DMS 273 (cell line): Measurements from ENCODE around the gene HYDIN.

Experiments
- DNase-seq: peaks from one replicate; lab custom pipeline; 2025; ENCODE audit not compliant: unreplicated experiment; lab: John Stamatoyannopoulos, UW

The HYDIN gene

DNA sequence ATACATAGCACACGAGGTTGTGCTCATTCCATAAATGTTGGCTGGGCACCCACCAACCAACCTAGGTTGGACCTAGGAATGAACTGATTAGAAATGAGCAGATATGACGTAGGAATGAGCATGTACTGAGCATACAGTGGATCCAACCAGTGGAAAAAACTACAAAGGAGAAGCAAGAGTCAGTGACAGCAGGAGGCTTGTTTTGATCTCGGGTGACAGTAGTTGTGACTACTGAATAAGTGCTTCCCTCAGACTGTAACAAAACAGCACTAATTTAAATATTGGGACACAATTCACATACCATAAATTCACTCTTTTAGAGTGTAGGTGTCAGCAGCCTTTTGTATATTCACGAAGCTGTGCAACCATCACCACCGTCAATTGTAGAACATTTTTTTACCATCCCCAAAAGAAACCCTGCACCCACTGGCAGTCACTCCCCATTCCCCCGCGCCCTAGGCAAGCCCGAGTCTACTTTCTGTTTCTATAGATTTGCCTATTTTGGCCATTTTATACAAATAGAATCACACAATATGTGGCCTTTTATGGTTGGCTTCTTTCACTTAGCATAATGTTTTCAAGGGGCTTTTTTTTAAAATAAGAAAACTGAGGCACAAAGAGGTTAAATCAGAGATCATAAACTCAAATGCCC is 436.5 kb downstream of the HYDIN start:
- no peak for DNase-seq

DNA sequence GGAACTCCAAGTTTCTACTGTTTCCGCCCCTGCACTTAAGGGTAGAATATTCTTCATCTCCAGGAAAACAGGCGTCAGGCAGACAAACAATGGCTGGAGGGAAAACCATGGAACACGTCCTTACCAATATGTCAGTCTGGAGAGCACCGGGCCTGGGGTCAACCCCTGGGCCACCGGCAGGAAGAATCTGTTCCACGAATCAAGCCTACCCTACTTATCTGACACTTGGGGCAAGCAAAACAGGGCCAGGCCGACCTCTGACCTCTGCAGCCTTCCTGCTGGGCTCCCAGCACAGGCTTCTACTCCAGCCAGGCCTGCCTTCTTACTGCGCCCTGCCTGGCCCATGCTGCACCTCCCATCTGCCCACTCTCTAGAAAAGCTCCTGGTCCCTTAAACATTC is 439.7 kb downstream of the HYDIN start:
- no peak for DNase-seq

DNA sequence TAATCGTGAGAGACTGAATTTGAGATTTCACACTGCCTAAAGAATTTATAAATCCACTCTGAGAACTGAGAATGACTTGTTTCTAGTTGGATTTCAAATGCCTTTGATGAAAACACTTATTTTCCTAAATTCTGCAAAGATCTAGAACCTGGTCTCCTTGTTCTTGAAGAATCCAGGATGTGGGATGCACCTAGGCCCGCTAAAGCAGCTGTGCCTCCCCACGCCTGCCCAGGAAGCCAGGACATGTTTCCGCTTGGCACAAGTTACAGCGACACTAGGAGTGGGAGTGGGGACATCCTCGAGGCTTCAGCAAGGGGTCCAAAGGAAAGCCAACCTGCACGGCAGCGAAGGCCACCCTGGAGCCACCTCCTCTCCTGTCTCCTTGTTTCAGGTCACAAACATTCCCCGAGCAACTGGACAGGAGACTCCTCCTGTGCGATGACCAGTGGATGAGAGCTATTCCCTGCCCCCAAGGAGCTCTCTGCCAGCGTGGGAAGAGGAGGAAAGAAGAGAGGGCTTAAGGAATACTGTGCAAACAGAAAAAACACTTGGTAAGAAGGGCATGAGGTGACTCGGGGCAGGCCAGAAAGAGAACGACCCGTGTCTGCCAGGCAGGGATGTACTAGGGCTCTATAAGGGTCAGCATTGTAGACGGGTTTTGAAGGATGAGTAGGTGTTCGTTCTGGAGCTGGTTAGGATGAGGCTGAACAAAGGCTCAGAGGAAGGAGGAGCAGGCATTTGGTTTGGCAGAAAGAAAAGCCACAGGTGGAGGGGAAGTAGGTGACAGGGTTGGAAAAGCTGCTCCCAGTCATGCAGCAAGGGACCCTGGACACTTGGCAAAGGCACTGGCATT is 440.7 kb downstream of the HYDIN start:
- DNase-seq, result no peak

DNA sequence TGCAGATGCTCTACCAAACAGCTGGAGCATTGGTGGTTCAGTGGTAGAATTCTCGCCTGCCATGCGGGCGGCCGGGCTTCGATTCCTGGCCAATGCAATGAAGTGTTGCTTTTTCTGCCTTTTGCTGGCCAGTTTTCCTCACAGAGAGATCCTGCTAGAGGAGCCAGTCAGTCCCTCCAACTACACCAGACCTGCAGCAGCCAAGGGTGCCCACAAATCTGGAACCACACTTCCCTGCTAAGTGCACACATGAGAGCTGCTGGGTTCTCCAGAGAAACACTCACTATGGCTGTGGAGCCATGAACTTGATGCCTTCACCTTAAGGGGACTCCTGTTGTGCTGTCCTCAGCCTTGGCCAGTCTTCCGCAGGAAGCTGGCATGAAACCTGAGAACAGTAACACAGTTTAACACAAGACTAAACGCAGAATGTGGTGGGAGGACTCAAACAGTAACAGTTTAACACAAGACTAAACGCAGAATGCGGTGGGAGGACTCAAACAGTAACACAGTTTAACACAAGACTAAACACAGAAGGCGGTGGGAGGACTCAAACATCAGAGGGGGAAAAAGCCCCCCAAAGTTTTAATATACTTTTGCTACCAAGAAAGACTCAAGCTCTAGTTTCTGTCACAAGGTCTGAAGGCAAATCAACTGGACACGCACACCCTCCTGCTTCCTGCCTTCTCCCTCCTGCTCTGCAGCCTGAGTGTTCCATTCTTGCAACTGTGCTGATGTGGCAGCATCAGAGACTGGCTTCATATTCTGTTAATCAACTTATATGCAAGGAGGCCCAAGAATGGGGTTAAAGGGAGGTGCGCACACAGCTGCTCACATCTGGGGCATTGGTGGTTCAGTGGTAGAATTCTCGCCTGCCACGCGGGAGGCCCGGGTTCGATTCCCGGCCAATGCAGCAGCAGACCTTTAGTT is 441.6 kb downstream of the HYDIN start:
- no peak for DNase-seq

DNA sequence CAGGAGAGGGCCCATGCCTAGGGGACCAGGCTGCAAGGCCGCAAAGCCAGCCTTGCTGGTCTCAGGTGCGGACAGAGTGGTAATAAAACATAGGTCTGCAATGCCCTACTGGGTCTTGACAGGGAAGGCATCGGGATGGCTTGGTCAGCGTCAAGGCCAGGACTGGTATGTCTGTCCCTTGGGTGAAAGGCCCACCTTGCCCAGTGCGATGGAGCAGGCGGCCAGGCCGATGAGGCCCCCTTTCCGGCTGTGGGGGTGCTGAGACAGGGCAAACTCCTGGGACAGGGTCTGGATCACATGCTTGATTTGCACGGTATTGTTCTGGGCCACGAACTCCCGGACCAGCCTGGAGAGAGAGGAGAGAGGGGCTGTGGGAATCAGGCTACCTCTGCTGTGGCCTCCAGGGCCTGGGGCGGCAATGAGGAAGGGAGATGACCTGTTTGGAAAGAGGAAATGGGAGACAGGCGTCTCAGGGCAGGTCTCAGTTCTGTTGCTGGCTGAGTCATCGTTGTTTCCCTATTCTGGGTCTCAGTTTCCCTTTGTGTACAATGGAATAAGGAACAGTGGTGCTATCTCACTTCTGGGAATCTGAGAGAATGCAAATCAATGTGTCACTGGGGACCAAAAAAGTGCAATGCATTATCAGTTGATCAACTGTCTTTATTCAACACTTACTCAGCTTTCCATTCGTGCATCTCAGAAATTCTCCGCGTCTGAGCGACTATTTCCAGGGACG is 444.3 kb downstream of the HYDIN start:
- no peak for DNase-seq

DNA sequence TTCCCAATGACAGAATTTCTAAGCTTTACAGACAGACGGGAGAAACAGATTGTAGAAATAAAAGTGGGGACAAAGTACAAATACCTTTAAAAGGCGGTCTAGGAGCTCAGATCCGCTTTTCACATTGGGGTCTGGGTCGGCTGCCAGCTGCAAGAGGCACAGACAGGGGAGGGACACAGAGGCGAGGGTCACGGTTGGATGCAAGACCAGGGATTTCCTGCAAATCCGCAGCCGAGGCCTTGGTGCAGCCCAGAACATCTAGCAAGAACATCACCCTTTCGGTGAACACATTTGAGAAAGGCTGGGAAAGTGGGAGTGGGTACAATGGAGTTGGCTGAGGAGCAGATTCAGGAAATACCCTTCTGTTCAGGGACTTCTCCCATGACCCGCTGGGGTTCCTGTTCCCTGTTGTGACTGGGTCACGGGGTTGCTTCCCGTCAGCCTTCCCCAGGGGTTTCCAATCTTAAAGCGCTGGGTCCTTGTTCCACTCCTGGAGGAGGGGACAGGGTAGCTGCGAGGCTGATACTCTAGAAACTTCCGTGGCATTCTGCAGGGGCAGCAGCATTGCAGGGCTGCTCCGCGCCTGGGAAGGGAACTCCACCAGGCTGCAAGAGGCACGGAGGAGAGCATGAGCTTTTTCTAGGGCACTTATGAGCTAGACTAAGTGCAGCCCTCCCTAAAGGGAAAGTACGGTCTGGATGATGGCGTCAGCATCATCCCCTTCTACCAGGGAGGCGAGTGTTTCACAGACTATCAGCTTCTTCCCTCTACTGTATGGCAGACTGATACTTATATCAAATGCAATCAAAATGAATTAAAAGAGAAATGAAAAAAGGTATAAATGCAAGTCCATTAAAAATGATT is 445.6 kb downstream of the HYDIN start:
- DNase-seq, result no peak

DNA sequence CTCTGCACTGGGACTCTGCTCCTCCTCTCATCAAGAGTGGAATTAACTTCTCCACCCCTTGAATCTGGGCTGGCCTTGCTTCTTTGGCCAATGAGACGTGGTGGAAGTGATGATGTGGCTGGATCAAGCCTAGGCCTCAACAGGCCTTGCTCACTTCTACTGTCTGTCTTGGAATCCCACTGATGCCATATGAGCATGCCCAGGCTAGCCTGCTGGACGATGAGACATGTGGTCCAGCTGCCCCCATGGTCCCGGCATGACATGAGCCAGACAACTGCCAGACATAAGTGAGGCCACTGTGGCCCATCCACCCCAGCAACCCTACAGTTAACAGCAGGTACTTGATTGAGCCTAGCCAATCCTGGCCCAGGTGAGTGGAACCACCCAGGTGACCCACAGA is 448.3 kb downstream of the HYDIN start:
- DNase-seq, result no peak

DNA sequence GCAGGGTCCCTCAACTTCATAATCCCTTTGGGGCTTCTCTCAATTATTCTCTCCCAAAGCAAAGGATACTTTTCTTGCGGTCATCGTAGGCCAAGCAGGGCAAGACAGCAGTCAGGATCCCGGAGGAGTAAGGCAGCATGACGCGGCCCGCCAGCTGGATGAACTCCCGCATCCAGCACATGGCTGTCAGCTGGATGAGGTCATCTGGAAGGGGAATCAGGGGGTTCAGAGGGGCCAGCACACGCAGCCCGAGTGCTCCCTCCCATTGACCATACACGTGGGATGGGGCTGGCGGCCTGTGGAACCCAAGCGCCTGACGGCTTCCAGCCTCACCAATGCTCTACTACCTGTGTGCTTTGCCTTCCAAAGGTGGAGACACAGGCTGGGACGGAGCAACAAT is 448.7 kb downstream of the HYDIN start:
- no peak for DNase-seq

DNA sequence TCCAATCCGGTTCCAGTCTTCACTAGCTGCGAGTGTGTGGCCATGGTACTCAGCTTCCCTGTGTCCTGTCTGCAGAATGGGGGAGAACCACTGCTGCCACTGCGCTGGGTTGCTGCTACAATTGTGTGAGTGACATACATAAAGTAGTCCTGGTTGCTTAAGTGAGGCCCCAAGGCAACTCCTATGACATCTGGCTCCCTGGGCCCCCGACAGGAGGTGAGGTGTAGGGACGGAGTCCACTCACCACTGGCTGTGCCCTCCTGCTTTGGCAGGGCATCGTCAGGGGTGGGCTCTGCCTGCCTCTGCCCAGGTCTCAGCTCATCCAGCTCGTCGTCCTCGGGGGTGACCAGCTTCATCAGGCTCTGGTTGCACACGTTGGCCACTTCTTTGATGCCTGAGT is 450.0 kb downstream of the HYDIN start:
- no peak for DNase-seq

DNA sequence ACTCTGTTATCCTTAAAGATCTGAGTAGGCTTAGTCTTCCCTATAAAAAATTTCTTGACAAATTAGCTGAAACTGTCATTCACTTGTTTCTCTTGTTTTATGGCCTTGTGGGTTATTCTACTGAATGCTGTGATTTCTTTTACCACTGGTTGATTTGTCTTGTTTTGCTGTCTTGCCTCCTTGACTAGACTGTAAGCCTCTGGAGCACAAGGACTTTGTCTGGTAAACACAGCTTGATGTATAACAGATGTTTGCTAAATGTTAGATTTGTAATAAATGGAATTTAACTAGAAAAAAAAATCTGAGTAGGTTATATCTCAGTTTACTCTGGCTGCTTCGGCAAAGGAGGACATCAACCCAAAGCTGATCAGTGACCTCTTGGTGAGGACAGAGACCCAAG is 451.2 kb downstream of the HYDIN start:
- DNase-seq, result no peak

DNA sequence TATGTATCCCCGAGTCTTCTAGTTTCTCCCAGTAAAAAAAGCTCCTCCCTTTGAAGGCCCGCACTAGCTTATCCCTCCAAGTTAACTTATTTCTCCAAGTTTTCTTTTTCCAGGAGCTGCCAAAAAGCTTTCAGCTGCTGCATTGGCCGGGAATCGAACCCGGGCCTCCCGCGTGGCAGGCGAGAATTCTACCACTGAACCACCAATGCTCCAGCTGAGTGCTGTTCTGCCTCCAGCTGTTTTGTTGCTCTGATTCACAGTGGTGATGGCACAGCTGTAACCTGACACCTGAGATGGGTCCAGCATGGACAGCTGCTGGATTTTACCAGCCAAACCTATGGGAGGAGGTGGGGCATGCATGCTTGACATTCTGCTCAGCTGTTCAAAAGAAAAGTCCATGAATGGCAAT is 451.6 kb downstream of the HYDIN start:
- peak; percentile 93 for DNase-seq

DNA sequence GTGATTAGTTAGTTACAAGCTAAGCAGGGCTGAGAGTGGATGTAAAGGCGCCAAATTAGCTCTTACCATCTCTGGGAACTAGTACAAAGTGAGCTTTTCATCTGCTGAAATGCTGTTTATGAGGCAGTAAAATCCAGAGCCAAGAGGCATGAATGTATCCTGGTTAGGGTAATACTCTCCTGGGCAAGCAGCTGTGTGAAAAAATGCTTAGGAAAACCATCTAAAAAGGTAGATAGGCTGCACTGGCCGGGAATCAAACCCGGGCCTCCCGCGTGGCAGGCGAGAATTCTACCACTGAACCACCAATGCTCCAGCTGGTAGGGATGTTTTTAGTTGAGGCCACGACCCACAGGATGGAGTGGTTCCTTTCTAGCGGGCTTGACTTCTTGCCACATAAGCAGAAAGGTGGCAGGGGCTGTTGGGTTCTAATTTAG is 452.5 kb downstream of the HYDIN start:
- peak; percentile 50 for DNase-seq

DNA sequence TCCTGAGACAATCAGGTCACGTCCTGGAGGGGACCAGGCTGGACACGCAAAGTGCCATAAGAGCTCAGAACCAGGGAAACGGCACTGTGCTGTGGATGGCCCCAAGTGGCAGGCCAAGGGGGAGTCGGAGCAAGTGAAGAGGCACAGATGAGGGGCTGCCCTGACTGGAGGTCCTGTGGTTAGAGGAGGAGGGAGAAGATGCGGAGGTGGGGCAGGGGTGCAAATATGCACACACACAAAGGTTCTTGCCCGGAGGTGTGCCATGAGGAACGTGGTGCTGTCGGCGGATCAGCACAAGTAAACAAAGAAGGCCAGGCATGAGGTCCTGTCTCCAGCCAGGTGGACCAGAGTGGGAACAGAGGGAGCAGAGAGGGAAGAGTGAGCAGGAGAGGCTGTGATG is 453.0 kb downstream of the HYDIN start:
- DNase-seq, result no peak

DNA sequence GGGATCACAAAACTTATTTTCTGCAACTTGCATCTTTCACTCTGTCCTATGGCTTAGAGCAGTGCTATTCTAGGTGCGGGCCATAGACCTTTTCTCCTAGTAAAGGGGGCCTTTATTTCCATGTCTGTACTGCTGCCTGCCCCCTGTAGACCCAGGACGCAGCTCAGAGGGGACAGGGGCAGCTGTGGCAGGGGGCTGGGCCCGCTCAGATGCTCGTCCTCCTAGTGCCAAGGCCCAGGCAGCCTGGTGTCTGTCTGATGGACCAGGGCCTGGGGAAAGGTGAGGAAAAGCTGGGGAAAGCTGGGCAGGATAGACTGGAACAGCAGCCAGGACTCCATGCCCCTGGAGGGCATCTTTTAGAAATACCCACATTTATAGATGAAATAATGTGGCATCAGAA is 455.1 kb downstream of the HYDIN start:
- DNase-seq, result no peak

DNA sequence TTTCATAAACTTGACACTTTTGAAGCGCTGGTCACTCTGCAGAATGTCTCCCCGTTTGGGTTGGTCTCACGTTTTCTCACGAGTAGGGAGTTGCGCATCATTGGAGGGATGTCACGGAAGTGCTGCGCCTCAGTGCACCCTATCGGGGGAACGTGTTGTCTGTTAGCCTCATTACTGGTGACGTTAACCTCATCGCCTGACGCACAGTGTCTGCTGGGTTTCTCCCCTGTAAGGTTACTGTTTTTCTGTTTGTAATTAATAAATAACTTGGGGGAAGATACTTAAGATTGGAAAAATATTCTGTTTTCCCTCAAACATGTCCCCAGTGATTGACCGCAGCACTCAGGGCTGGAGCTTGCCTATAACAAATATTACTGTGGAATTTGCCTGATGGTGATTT is 456.3 kb downstream of the HYDIN start:
- DNase-seq, result no peak

DNA sequence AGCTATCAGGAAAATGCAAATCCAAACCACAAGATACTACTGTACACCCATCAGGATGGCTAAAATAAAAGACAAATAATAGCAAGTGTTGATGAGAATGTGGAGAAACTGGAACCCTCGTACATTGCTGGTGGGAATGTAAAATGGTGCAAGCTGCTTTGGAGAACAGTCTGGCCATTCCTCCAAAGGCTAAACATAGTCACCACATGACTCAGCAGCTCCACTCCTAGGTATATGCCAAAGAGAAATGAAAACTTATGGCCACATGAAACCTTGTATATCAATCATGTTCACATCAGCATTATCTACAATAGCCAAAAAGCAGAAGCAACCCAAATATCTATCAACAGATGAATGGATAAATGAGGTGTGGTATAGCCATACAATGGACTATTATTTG is 458.0 kb downstream of the HYDIN start:
- no peak for DNase-seq

DNA sequence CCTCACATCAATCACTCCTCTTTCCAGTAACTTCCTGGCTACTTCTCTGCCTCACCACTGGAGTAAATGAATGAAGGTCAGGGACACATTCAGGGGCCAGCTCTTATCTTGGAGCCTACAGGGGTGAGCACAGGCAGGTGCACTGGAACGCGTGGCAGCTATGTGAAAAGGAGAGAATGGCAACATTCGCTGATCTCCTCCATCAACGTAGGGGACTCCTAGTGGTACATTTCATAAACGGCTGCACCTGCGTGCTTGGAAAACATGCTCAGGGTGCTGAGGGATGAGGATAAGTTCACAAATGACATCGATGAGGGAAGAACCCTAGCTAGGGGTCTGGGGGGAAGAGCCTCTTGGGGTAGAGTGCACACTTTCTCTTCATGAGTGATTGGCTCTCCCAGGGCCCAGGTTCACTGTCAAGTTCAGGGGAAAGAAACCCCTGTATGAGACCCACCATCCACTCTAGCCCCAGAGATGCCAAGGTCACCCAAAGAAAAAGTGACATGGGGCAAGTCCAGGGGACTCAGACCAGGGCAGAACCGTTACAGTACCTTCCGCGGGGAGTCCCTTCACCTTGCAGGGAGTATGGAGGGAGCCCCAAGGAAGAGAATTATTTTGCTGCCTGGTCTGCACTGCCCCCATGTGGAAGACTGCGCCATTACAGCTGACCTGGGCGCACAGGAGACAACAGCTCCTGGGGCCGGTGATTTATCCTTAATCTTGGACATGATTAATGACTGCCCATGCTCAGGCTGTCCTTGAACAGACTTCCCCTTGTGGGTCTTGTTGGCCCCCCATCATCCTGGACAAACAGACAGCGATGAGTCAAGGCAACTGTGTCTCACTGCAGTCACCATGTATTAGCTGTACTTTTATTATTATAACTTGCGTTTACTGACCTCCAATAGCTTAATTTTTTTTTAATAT is 459.6 kb downstream of the HYDIN start:
- peak; percentile 79 for DNase-seq

DNA sequence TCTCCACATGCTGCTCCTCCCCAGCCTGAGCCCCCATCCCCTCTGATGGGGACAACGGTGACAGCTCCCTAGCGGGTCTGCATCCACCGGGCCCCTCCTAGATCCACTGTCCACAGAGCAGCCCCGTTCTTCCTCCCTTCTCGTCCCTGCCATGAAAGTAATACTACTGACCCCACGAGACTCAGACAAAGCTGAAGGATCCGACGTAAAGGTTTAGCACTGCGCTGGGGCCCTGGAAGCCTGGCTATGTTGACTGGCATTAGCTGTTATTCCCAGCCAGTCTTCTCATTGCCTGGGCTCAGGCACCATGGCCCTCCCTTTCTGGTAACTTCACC is 460.3 kb downstream of the HYDIN start:
- DNase-seq, result no peak

DNA sequence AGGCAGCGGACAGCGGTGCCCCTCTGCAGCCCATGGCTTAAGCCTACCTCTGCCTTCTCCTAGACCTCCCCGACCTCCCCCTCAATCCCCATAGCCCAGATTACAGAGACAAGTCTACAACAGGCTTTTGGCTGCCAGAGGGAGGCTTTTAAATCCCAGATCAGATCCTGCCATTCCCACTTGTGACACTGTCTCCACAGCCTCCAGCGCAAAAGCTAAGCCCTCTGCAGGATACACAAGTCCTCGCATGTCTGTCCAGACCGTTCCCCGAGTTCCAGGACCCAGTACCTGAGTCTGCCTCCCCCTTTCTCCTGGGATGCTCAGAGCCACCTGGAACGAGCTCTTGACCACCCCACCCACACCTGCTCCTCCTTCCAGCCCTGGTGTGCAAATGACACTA is 460.8 kb downstream of the HYDIN start:
- DNase-seq, result no peak
